Measurements from ENCODE around the gene OSTF1. TPM values are rescaled to one million over a fixed set of nuclear protein-coding genes. Genes with fewer than 3 reads are reported as not detected.
A peak's percentile ranks its signal among the peaks of the same experiment; 100 is the strongest.

Gene OSTF1
- 25.7 TPM for total RNA-seq

- ATAC-seq (peak; percentile 86), DNase-seq (ENCODE audit: low spot score) (peak; percentile 97)
Measured at GRCh38 chr9:75087824-75088645, at the start of gene OSTF1, which contains the start of gene NMRK1. TSS of gene OSTF1 (plus strand) at chr9:75088514. CDS start at chr9:75088693, 179 bp downstream. TSS of gene NMRK1 (minus strand) at chr9:75088155. CDS start at chr9:75083115, 5,040 bp downstream.

- DNase-seq (ENCODE audit: low spot score) (no peak), ATAC-seq (no peak)
Measured at GRCh38 chr9:75039009-75039408, 49.3 kb upstream of the OSTF1 start.

DNA sequence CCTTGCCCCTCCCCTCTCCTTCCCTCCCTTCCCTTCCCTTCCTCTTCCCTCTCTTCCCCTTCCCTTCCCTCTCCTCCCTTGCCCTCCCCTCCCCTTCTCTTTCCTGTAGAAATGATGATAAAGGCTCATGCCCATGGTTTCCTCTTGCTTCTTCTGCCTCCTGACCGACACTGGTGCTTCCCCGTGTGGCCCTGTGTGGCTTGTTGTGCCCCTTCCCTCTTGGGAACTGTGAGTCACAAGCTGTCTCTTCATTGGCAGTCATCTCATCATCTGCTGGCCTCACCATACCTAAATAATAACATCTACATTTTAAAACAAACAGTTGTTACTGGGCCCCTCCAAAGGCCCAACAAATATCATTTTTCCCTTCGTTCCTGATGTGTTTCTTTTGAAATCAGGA is 48.5 kb upstream of the OSTF1 start:
- ATAC-seq (no peak), DNase-seq (ENCODE audit: low spot score) (no peak)

- DNase-seq (ENCODE audit: low spot score): no peak
- no peak for ATAC-seq
Measured at GRCh38 chr9:75041041-75041440, 47.3 kb upstream of the OSTF1 start.

DNA sequence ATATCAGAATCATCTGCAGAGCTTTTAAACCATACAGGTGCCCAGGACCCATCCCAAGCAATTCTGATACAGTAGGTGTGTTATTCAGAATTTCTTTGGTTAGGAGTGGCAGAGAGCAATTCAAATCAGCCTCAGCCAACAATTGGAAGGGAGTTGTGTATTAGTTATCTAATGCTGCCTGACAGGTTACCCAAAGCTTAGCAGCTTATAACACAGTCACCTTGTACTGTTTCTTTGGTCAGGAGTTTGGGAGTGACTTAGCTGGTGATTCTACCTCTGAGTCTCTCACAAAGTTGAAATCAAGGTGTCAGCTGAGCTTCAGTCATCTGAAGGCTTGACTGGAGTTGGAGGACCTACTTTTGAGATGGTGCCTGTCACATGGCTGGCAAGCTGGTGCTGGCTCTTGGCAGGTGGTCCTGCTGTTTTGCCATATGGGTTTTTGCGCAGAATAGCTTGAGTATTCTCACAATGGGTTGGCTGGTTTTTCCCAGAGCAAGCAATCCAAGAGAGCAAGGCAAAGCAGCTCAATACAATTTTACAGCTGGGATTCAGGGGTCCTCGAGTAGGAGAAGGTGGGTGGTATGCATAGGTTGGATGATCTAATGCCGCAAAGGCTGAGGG is 41.5 kb upstream of the OSTF1 start:
- DNase-seq (ENCODE audit: low spot score): no peak
- no peak for ATAC-seq

- ATAC-seq (no peak), DNase-seq (ENCODE audit: low spot score) (no peak)
Measured at GRCh38 chr9:75047506-75047905, 40.8 kb upstream of the OSTF1 start.

DNA sequence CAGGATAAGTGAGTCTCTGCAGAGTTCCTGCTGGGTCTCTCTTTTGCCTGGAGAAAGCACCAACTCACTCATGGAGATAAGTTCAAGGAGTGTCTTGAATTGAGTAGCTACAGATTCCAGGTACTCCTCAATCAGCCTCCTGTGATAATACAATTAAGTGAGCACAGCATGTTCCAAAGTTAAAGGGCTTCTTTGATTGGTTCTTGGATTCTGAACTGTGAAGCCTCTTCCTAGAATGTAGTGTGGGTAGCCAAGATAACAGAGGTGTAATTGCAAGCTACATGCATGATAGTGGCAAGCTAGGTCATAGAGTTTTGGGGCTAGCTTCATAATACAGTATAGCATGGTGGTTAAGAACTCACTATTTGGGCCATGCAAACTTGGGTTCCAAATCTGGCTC is 37.0 kb upstream of the OSTF1 start:
- DNase-seq (ENCODE audit: low spot score) (no peak), ATAC-seq (no peak)

DNA sequence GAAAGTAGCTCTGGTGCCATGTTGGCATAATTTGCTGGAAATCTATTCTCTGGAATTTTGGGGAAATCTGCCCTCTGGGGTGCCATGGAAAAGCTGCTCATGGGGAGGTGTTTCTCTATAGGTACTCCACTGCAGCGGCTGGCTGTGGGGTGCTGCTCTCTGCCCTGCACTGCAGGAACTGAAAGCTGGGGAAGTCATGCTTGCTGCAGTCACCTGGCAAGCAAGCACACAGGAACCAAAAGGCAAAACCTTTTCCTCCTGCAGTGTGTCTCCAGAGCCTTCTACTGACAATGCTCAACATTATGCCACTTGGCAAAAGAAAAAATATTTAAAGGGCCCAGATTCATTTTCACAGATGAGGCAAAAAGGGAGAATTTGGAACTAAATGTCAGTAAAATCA is 34.4 kb upstream of the OSTF1 start:
- ATAC-seq: no peak
- DNase-seq (ENCODE audit: low spot score): no peak

GRCh38 chr9:75054368-75055001 is 33.8 kb upstream of the OSTF1 start:
- DNase-seq (ENCODE audit: low spot score) (no peak), ATAC-seq (no peak)

- DNase-seq (ENCODE audit: low spot score) (no peak), ATAC-seq (no peak)
Measured at GRCh38 chr9:75061169-75061568, 27.1 kb upstream of the OSTF1 start.

DNA sequence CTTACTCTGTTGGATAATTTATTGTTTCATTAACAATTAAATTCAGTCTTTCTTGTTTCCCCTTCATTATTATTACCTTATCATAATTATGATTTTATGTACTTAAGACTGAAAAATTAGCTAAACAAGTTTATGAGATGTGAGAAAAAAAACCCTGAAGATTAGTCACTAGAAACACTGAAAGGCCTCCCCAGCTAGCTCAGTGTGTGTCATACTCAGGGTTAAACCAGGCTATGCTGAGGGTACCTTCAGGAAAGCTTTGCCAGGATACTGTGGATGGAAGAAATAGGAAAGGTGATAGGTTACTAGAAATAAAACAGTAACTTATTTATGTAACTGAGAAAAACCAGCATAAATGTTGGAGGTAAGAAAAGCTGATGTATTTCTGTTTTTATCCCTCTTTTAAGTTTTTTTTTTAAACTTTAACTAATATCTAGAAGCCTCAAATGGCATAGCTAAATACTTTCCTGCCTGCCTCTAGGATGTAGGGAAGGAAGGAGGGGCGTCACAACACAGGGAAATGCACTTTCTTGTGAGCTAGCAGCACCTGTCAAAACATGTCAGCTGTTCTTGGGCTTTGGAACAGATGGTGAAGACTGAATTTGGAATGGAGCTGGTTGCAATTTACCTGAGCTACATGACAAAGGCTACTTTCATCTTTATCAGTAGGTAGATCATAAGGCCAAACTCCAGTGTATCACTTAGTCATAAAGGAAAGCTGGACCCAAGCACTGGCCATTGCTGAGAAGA is 24.6 kb upstream of the OSTF1 start:
- DNase-seq (ENCODE audit: low spot score) (no peak), ATAC-seq (no peak)

- DNase-seq (ENCODE audit: low spot score): no peak
- no peak for ATAC-seq
Measured at GRCh38 chr9:75064307-75065025, 23.8 kb upstream of the OSTF1 start.

GRCh38 chr9:75065510-75065909 is 22.8 kb upstream of the OSTF1 start:
- no peak for ATAC-seq
- DNase-seq (ENCODE audit: low spot score): no peak

GRCh38 chr9:75067894-75068293 is 20.4 kb upstream of the OSTF1 start:
- ATAC-seq (no peak), DNase-seq (ENCODE audit: low spot score) (no peak)

- DNase-seq (ENCODE audit: low spot score) (no peak), ATAC-seq (no peak)
Measured at GRCh38 chr9:75069171-75069570, 19.1 kb upstream of the OSTF1 start.

GRCh38 chr9:75071530-75072122 is 16.7 kb upstream of the OSTF1 start:
- ATAC-seq (no peak), DNase-seq (ENCODE audit: low spot score) (no peak)

DNA sequence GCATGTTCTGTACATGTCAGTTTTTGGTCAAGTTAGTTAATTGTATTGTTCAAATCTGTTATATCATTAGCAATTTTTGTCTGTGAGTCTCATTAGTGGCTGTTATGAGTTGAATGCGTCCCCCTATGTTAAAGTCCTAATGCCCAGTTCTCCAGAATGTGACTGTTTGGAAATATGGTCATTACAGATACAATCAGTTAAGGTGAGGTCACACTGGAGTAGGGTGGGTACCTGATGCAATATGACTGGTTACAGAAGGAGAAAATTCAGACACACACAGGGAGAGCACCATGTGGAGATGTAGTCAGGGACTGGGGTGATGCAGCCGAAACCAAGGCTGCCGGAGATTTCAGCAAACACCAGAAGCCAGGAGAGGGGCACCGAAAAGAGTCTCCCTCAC is 15.4 kb upstream of the OSTF1 start:
- ATAC-seq: no peak
- no peak for DNase-seq (ENCODE audit: low spot score)

GRCh38 chr9:75081632-75082031 is 6.7 kb upstream of the OSTF1 start:
- DNase-seq (ENCODE audit: low spot score) (no peak), ATAC-seq (no peak)

DNA sequence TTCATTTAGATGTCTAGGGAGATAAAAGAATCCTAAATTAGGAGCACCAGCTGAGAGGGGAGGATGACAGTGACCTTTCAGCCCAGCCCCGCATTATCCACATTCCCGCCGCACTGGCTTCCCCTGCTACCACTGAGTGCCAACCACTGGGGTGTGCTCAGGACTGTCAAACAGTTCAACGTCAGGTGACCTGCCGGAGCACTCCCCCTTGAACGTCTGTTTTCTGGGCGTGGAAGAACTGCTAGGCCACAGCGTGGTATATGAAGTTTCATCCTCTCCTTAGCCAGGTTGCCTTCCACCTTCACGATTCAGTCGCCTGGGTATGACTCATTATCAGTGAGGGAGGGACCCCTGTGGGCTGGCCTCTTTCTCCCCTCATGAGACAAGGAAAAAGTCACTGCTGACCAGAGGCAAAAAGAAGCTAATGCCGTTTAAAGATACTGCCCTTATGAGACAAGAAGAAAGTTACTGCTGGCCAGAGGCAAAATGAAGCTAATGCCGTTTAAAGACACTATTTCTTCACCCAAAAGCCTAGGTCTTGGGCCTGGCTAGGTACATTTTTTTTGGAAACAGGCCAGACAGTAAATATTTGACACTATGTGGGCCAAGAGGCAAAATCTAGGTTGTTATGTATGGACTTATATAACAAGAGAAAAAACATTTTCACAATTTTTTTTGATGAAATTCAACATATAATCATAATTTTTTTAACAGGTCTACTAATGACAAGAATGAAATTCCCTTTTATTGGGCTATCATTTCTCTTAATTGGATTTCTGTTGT is 4.9 kb upstream of the OSTF1 start:
- ATAC-seq: peak; percentile 59

More for the DNA sequence above, 4.9 kb upstream of the OSTF1 start:
- peak; percentile 78 for DNase-seq (ENCODE audit: low spot score)

All from left lobe of liver (tissue), 2 donors.